ENCODE data around the gene MIDN.

MIDN gene

DNA sequence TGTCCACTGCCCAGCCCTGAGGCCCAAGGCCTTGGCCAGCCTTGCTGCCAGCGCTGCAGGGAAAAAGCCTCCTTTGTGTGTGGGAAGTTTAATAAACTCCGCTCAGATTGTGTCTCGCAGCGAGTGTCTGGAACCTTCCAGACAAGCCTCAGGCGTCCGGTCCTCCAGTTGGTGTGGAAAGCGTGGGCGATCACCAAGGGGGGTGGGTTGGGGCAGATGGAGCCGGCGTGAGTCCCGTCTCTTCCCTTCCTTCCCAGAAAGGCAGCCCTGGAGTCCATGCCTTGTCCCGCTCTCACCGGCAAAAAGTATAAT lies 38.2 kb upstream of the MIDN start:
- TF ChIP-seq, protein P1, sequence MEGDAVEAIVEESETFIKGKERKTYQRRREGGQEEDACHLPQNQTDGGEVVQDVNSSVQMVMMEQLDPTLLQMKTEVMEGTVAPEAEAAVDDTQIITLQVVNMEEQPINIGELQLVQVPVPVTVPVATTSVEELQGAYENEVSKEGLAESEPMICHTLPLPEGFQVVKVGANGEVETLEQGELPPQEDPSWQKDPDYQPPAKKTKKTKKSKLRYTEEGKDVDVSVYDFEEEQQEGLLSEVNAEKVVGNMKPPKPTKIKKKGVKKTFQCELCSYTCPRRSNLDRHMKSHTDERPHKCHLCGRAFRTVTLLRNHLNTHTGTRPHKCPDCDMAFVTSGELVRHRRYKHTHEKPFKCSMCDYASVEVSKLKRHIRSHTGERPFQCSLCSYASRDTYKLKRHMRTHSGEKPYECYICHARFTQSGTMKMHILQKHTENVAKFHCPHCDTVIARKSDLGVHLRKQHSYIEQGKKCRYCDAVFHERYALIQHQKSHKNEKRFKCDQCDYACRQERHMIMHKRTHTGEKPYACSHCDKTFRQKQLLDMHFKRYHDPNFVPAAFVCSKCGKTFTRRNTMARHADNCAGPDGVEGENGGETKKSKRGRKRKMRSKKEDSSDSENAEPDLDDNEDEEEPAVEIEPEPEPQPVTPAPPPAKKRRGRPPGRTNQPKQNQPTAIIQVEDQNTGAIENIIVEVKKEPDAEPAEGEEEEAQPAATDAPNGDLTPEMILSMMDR (IDR thresholded peaks at IDR 0.05; ENCODE audit: borderline replicate concordance, control extremely low read depth, extremely low read depth, insufficient read depth, missing control alignments): no peak
- DNase-seq (ENCODE audit: low spot score): no peak
- in situ Hi-C loops (cut with MboI; ENCODE audit: low sequenced_read_pairs, unreplicated experiment): no loop called here

DNA sequence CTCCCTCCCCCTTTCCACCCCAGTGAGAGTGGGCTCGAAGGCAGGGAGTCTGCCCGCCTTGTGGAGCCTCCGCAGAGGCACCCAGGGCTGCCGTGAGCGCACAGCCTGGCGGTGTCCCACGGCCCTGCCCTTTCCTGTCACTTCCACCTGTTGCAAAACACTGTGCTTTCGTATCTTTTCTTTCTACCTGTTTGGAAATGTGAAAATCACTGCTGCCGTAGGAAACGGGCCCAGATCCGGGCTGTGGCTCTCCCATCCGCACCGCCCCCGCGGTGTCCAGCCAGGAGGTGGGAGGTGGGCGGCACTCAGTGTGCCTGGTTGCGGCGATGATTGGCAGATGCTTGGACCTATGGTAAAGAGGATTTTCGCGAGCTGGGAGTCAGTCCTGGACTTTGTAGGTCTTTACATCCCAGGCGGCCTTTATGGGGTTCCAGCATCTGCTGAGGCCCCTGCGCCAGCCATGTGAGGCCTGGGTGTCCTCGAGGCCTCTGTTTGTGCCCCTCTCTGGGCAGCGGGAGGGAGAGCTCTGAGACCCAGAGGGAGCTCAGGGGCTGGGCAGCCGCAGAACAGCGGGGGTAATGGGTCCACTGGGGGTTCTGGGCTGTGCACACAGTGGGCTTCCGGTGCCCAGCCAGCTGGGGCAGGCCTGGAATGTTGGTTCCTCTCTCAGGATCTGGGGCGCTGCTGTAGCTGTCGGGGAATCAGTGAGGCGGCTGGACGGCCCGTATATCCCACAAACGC lies 36.7 kb upstream of the MIDN start:
- no peak for DNase-seq (ENCODE audit: low spot score)
- in situ Hi-C loops (cut with MboI; ENCODE audit: low sequenced_read_pairs, unreplicated experiment): no loop called here
- TF ChIP-seq, protein P1 (IDR thresholded peaks at IDR 0.05; ENCODE audit: borderline replicate concordance, control extremely low read depth, extremely low read depth, insufficient read depth, missing control alignments): no peak

DNA sequence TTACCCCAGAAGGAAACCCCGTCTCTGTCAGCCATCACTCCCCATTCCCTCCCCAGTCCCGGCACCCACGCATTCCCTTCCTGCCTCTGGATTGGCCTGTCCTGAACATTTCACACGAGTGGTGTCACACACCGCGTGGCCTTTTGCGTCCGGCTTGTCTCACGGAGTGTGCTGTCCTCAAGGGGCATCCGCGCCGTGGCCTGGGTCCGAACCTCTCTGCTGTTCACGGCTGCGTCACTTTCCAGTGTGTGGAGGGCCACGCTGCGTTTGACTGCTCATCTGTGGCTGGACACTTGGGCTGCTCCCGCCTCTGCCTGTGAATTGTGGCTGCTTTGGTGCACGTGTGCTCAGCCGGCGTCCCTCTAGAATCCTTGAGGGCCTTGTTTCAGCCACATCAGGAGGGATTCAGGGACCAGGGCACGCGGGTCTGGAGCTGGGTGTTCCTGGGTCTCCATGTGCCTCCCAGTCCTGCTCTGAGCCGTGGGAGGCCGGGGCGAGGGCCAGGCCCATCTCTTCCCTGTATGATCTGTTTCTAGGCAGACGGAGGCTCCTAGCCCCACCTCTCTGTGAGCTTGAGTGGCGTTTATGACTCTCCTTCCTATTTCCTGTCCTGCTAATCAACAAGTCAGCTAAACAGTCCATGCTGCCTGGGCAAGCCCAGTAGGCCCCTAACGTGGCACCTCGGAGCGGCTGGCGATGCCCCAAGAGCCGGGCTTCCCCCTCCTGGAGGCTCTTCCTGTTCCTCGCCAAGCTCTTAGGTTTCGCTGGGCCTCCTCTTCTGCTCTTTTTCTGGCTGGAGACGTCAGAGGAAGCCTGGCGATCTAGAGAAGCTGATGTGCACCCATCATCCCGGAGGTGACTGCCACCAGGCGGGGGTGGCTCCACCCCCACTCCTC lies 34.7 kb upstream of the MIDN start:
- in situ Hi-C loops (cut with MboI; ENCODE audit: low sequenced_read_pairs, unreplicated experiment): no loop called here
- peak; percentile 77 for DNase-seq (ENCODE audit: low spot score)
- TF ChIP-seq, protein P1 (IDR thresholded peaks at IDR 0.05; ENCODE audit: borderline replicate concordance, control extremely low read depth, extremely low read depth, insufficient read depth, missing control alignments): no peak

DNA sequence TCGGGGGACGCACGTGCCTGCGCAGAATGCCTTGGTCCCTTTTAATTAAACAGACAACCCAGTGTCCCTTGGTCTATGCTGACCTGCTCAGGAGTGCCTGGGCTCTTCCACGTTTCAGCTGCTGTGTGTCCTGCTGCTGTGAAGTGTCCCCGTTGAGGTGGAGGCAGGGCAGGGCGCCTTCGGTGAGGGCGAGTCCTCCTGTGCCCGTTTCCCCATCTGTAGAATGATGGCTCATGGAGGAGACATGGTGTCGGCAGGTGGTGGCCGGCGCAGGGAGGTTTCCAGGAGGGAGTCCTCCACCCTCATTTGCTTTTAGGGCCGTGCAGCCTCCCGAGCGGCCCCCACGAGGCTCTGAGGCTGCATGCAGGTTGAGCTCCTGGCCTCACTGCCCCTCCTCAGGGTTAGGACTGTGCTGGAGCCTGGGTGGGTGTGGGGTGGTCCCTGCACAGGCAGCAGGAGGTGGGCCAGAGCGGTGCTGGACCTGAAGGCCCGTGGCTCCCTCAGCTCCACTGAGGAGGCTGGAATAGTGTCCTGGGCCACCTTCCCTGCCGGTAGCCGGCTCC lies 34.0 kb upstream of the MIDN start:
- DNase-seq (ENCODE audit: low spot score): no peak
- TF ChIP-seq, protein P1 (IDR thresholded peaks at IDR 0.05; ENCODE audit: borderline replicate concordance, control extremely low read depth, extremely low read depth, insufficient read depth, missing control alignments): no peak
- in situ Hi-C loops (cut with MboI; ENCODE audit: low sequenced_read_pairs, unreplicated experiment): no loop called here

DNA sequence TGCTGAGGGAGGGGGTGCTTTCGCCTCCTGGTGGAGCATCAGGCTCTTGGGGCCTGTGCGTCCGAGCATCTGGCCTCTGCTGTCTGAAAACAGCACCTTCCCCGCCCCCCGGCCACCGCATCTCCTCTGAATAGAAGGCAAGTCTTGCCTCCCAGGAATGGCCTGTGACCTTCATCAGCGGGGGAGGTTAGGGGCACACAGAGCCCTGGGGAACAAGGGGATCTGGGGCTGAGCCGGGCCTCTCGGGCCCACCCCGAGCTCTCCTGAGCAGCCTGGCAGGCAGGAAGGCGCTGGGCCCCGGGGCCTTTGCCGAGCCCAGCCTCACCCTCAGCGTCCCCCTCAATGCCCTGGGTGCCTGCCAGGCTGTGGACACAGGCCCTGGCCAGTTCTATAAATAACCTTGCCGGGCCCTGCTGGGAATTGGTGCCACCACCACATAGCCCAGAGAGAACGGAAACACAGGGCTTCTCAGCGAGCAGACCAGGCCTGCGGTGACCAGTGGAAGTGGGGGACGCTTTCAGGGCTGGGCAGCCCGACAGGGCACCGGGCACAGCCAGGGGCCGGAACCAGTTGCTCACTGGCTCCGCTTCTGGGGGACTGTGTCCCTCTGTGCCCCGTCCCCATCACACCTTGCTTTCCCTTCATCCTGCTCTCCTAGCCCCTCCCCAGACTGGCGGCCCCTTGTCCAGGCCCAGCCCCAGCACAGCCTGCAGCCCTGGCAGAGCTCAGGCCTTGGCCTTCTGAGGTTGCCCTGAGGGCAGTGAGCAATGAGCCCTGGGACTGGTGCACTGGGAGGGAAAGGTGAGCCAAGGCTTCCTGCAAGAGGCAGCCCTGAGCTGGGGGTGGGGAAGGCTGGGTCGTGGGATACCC lies 33.3 kb upstream of the MIDN start:
- TF ChIP-seq, protein P1 (IDR thresholded peaks at IDR 0.05; ENCODE audit: borderline replicate concordance, control extremely low read depth, extremely low read depth, insufficient read depth, missing control alignments): no peak
- no peak for DNase-seq (ENCODE audit: low spot score)
- in situ Hi-C loops (cut with MboI; ENCODE audit: low sequenced_read_pairs, unreplicated experiment): no loop called here

DNA sequence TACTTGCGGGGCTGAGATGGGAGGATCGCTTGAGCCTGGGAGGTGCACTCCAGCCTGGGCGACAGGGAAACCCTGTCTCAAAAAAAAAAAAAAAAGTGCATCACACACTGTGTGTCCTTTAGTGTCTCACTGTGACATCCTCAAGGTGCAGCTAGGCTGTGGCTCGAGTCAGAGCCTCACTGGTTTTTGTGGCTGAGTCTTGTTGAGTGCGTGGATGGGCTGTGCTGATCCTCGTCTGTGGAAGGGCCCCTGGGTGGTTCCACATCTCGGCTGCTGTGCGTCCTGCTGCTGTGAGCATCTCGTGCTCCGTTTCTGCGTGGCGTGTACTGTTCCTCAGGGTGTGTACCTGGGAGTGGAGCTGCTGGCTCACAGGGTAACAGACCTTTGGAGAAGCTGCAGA lies 31.6 kb upstream of the MIDN start:
- DNase-seq (ENCODE audit: low spot score): no peak
- TF ChIP-seq, protein P1 (IDR thresholded peaks at IDR 0.05; ENCODE audit: borderline replicate concordance, control extremely low read depth, extremely low read depth, insufficient read depth, missing control alignments): no peak
- in situ Hi-C loops (cut with MboI; ENCODE audit: low sequenced_read_pairs, unreplicated experiment): no loop called here

Measured in GM13976 (cell line).